H9 (cell line): Measurements from ENCODE around the gene C16orf87. TPM values are rescaled to one million over a fixed set of nuclear protein-coding genes. Genes with fewer than 3 reads are reported as not detected.

Experiments
- DNase-seq: peaks from one replicate; pipeline ENCODE4 v3.0.0-alpha.2; 2017
- H2AFZ ChIP-seq: one replicate; pipeline ENCODE4 v1.6.1; 2013; ENCODE audit warnings: mild to moderate bottlenecking, low read length, control low read depth, moderate library complexity
- H2AK5ac ChIP-seq: 2 replicates; pipeline ENCODE4 v1.6.1; 2013; ENCODE audit warnings: low read length, control low read depth, mixed read lengths; ENCODE audit not compliant: insufficient read length
- H2BK120ac ChIP-seq: one replicate; pipeline ENCODE4 v1.6.1; 2013; ENCODE audit warnings: low read depth, mild to moderate bottlenecking, low read length, control low read depth, inconsistent platforms; ENCODE audit not compliant: poor library complexity, severe bottlenecking
- H2BK12ac ChIP-seq: 2 replicates; pipeline ENCODE4 v1.6.1; 2013; ENCODE audit warnings: low read length, control low read depth, mixed read lengths, low read depth; ENCODE audit not compliant: insufficient read length
- H2BK15ac ChIP-seq: 2 replicates; pipeline ENCODE4 v1.6.1; 2013; ENCODE audit warnings: low read depth, low read length, control low read depth
- H2BK20ac ChIP-seq: one replicate; pipeline ENCODE4 v1.6.1; 2013; ENCODE audit warnings: low read depth, mild to moderate bottlenecking, low read length, control low read depth, inconsistent platforms; ENCODE audit not compliant: poor library complexity, severe bottlenecking
- H2BK5ac ChIP-seq: 2 replicates; pipeline ENCODE4 v1.6.1; 2013; ENCODE audit warnings: low read length, control low read depth, mixed read lengths; ENCODE audit not compliant: insufficient read length
- H3K14ac ChIP-seq: 2 replicates; pipeline ENCODE4 v1.6.1; 2013; ENCODE audit warnings: low read length, control low read depth; ENCODE audit not compliant: insufficient read depth
- H3K18ac ChIP-seq: 2 replicates; pipeline ENCODE4 v1.6.1; 2013; ENCODE audit warnings: low read depth, mild to moderate bottlenecking, mixed read lengths, low read length, control low read depth; ENCODE audit not compliant: insufficient read length
- H3K23ac ChIP-seq: 2 replicates; pipeline ENCODE4 v1.6.1; 2013; ENCODE audit warnings: low read length, control low read depth, mixed read lengths, low read depth; ENCODE audit not compliant: insufficient read length
- H3K23me2 ChIP-seq: 2 replicates; pipeline ENCODE4 v1.6.1; 2013; ENCODE audit warnings: low read depth, mild to moderate bottlenecking, mixed read lengths, low read length, control low read depth; ENCODE audit not compliant: insufficient read length, poor library complexity, severe bottlenecking
- H3K27ac ChIP-seq: 2 replicates; pipeline ENCODE4 v1.5.1; 2013; ENCODE audit warnings: low read length, control low read depth, mixed read lengths, low read depth; ENCODE audit not compliant: insufficient read length
- H3K27me3 ChIP-seq: 2 replicates; pipeline ENCODE4 v1.6.1; 2013; ENCODE audit warnings: low read length, control low read depth, inconsistent platforms; ENCODE audit not compliant: insufficient read depth
- H3K4ac ChIP-seq: 2 replicates; pipeline ENCODE4 v1.6.1; 2013; ENCODE audit warnings: low read depth, mild to moderate bottlenecking, control low read depth, inconsistent platforms, low read length, moderate library complexity
- H3K4me1 ChIP-seq: 2 replicates; pipeline ENCODE4 v1.6.1; 2013; ENCODE audit warnings: low read length, control low read depth, inconsistent platforms; ENCODE audit not compliant: insufficient read depth
- H3K4me2 ChIP-seq: 2 replicates; pipeline ENCODE4 v1.6.1; 2013; ENCODE audit warnings: low read length, control low read depth, mixed read lengths; ENCODE audit not compliant: insufficient read length, insufficient read depth
- H3K56ac ChIP-seq: 2 replicates; pipeline ENCODE4 v1.6.1; 2013; ENCODE audit warnings: low read depth, mild to moderate bottlenecking, mixed read lengths, low read length, control low read depth; ENCODE audit not compliant: insufficient read length
- H3K79me1 ChIP-seq: 2 replicates; pipeline ENCODE4 v1.6.1; 2013; ENCODE audit warnings: low read depth, mild to moderate bottlenecking, moderate library complexity, low read length, control low read depth, inconsistent platforms; ENCODE audit not compliant: insufficient read depth, poor library complexity, severe bottlenecking
- H3K79me2 ChIP-seq: 2 replicates; pipeline ENCODE4 v1.6.1; 2013; ENCODE audit warnings: low read length, control low read depth, inconsistent platforms; ENCODE audit not compliant: insufficient read depth
- H3K9ac ChIP-seq: 2 replicates; pipeline ENCODE4 v1.6.1; 2013; ENCODE audit warnings: low read length, control low read depth, mixed read lengths; ENCODE audit not compliant: insufficient read length; ENCODE audit errors: extremely low read depth
- H3K9me3 ChIP-seq: one replicate; pipeline ENCODE4 v1.6.1; 2013; ENCODE audit warnings: low read depth, low read length, inconsistent platforms; ENCODE audit not compliant: control insufficient read depth
- H3T11ph ChIP-seq: one replicate; pipeline ENCODE4 v1.6.1; 2013; ENCODE audit warnings: mild to moderate bottlenecking, low read length, control low read depth, inconsistent platforms
- H4K20me1 ChIP-seq: one replicate; pipeline ENCODE4 v1.6.1; 2013; ENCODE audit not compliant: control insufficient read depth, insufficient read length, insufficient read depth
- H4K5ac ChIP-seq: 2 replicates; pipeline ENCODE4 v1.6.1; 2013; ENCODE audit warnings: low read depth, mild to moderate bottlenecking, mixed read lengths, low read length, control low read depth; ENCODE audit not compliant: insufficient read length
- H4K8ac ChIP-seq: replicated peaks from 2 replicates; pipeline ENCODE4 v1.6.1; 2013; ENCODE audit warnings: low read length, control low read depth, mixed read lengths, low read depth; ENCODE audit not compliant: insufficient read length
- H4K91ac ChIP-seq: 2 replicates; pipeline ENCODE4 v1.6.1; 2013; ENCODE audit warnings: low read depth, mild to moderate bottlenecking, moderate library complexity, mixed read lengths, low read length, control low read depth; ENCODE audit not compliant: insufficient read length
- H3K27ac Mint-ChIP-seq, 3 experiments: 2 replicates in 2 of 3; 3 replicates in 1 of 3; pipeline ENCODE4 v1.8.0; 2020 to 2021; ENCODE audit warnings: mixed read lengths in 3 of 3, mild to moderate bottlenecking in 1 of 3, moderate library complexity in 1 of 3
- H3K27me3 Mint-ChIP-seq: 2 replicates; pipeline ENCODE4 v1.8.0; 2021; ENCODE audit warnings: low read depth, mild to moderate bottlenecking, moderate library complexity, mixed read lengths
- H3K36me3 Mint-ChIP-seq, 3 experiments: 2 replicates in 2 of 3; 3 replicates in 1 of 3; pipeline ENCODE4 v1.8.0; 2020 to 2021; ENCODE audit warnings: low read depth in 3 of 3, mixed read lengths in 3 of 3; ENCODE audit not compliant: insufficient read depth in 1 of 3
- H3K4me1 Mint-ChIP-seq, 2 experiments: 2 replicates each; pipeline ENCODE4 v1.8.0; 2020; ENCODE audit warnings: mixed read lengths in 2 of 2
- H3K4me3 Mint-ChIP-seq, 2 experiments: 2 replicates in 1 of 2; 3 replicates in 1 of 2; pipeline ENCODE4 v1.8.0; 2020 to 2021; ENCODE audit warnings: mild to moderate bottlenecking in 2 of 2, mixed read lengths in 2 of 2, moderate library complexity in 1 of 2
- H3K9me3 Mint-ChIP-seq, 2 experiments: 2 replicates in 1 of 2; 3 replicates in 1 of 2; pipeline ENCODE4 v1.8.0; 2020; ENCODE audit warnings: mild to moderate bottlenecking in 2 of 2, mixed read lengths in 2 of 2, moderate library complexity in 1 of 2
- WGBS: extraction: QIAGEN DNeasy Blood & Tissue Kit; methylation state at CpG from one replicate; pipeline ENCODE4 v1.1.7; 2013; ENCODE audit warnings: missing lambda C conversion rate, low lambda C conversion rate, mixed read lengths; ENCODE audit not compliant: insufficient read length; ENCODE audit errors: extremely low coverage; 5-methylcytosine and 5-hydroxymethylcytosine counted together
- total RNA-seq: library from RNA; stranded (reverse); gene quantifications from 2 replicates; pipeline ENCODE4 v1.2.1, GENCODE V29; 2021
- TF ChIP-seq, protein P1 (sequence below): fragments of 200-600 bp; sonication (generic); conservative IDR thresholded peaks from 3 replicates; pipeline ENCODE4 v1.8.0; 2021; ENCODE audit warnings: antibody characterized with exemption, mild to moderate bottlenecking

The C16orf87 gene
- total RNA-seq, 1 experiment from 2014 or later: 16.7 TPM

- peaks cover 11% of the 10 kb centered on the region; the same call in 1 of the 2 replicates for H3K4me1 ChIP-seq
- no peak overlapping the region for H2BK15ac ChIP-seq
- no peak overlapping the region for H4K91ac ChIP-seq
- WGBS: no CpG with 5 or more reads among the region's 43 CpGs
- H3K9me3 Mint-ChIP-seq: peaks cover 22 to 24% of the 10 kb centered on the region in 2 experiments
- H3K4me3 Mint-ChIP-seq: peak overlapping the region; percentile 72 to 79
- H3K56ac ChIP-seq: no peak overlapping the region
- H3K23ac ChIP-seq: no peak overlapping the region
- H3K9ac ChIP-seq: peak overlapping the region; percentile 67
- H4K20me1 ChIP-seq: no peaks in the 10 kb centered on the region
- no peaks in the 10 kb centered on the region for H3K79me1 ChIP-seq
- H3K27ac Mint-ChIP-seq: peak overlapping the region; percentile 80 to 97 (median 96)
- no peak overlapping the region for H2BK5ac ChIP-seq
- H3K18ac ChIP-seq: peak overlapping the region; percentile 83
- H3K4ac ChIP-seq: no peak overlapping the region
- no peak overlapping the region for H2BK12ac ChIP-seq
- no peak overlapping the region for H3T11ph ChIP-seq
- peak; percentile 92 for DNase-seq
- no peak overlapping the region for H2BK20ac ChIP-seq
- no peak overlapping the region for H2BK120ac ChIP-seq
- H3K27me3 Mint-ChIP-seq: no peaks in the 10 kb centered on the region
- H3K9me3 ChIP-seq: no peaks in the 10 kb centered on the region
- H3K4me1 Mint-ChIP-seq: peaks cover 27 to 28% of the 10 kb centered on the region in 2 experiments
- H4K8ac ChIP-seq: no peak overlapping the region
- H3K36me3 Mint-ChIP-seq: peaks cover 17 to 31% (median 17%) of the 10 kb centered on the region in 3 experiments
- H3K14ac ChIP-seq: peak overlapping the region; percentile 84
- H3K27ac ChIP-seq: no peak overlapping the region
- H3K79me2 ChIP-seq: no peaks in the 10 kb centered on the region
- H4K5ac ChIP-seq: no peak overlapping the region
- H3K27me3 ChIP-seq: no peaks in the 10 kb centered on the region
- H3K23me2 ChIP-seq: peaks cover 4% of the 10 kb centered on the region
- H2AK5ac ChIP-seq: no peak overlapping the region
- no peak overlapping the region for H2AFZ ChIP-seq
- TF ChIP-seq, protein P1, sequence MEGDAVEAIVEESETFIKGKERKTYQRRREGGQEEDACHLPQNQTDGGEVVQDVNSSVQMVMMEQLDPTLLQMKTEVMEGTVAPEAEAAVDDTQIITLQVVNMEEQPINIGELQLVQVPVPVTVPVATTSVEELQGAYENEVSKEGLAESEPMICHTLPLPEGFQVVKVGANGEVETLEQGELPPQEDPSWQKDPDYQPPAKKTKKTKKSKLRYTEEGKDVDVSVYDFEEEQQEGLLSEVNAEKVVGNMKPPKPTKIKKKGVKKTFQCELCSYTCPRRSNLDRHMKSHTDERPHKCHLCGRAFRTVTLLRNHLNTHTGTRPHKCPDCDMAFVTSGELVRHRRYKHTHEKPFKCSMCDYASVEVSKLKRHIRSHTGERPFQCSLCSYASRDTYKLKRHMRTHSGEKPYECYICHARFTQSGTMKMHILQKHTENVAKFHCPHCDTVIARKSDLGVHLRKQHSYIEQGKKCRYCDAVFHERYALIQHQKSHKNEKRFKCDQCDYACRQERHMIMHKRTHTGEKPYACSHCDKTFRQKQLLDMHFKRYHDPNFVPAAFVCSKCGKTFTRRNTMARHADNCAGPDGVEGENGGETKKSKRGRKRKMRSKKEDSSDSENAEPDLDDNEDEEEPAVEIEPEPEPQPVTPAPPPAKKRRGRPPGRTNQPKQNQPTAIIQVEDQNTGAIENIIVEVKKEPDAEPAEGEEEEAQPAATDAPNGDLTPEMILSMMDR: no peak
- H3K4me2 ChIP-seq: peak overlapping the region; percentile 67
Measured at GRCh38 chr16:46789499-46790414, 41.2 kb downstream of the C16orf87 start.
